HEK293T (cell line): Measurements from ENCODE around the gene PMVK.

Source experiments
- CTCF ChIA-PET: fragments of 350-600 bp; formaldehyde crosslinking; extraction: SDS; loops from one replicate; lab custom pipeline; 2021; ENCODE audit warnings: antibody characterized with exemption, inconsistent platforms; lab: Yijun Ruan, JAX
- POLR2A ChIA-PET: fragments of 350-600 bp; formaldehyde crosslinking; extraction: SDS; loops from one replicate; lab custom pipeline; 2020; ENCODE audit warnings: antibody characterized with exemption, inconsistent platforms; lab: Yijun Ruan, JAX
- DNase-seq: peaks from one replicate; pipeline ENCODE4 v3.0.0; 2012; ENCODE audit warnings: mixed read lengths; ENCODE audit errors: extremely low spot score
- ARNT ChIP-seq: fragments of 450-650 bp; IDR thresholded peaks from 2 replicates; pipeline ENCODE4 v1.6.1; 2017; ENCODE audit warnings: mild to moderate bottlenecking
- BHLHE40 ChIP-seq: fragments of 450-650 bp; IDR thresholded peaks from 2 replicates; pipeline ENCODE4 v1.6.1; 2016; ENCODE audit warnings: mild to moderate bottlenecking, moderate library complexity, borderline replicate concordance
- CTBP1 ChIP-seq: fragments of 450-650 bp; IDR thresholded peaks from 2 replicates; pipeline ENCODE4 v1.6.1; 2016; ENCODE audit warnings: borderline replicate concordance
- ELF4 ChIP-seq: fragments of 450-650 bp; IDR thresholded peaks from 2 replicates; pipeline ENCODE4 v1.6.1; 2017; ENCODE audit warnings: antibody characterized with exemption
- FOXA1 ChIP-seq: fragments of 450-650 bp; IDR thresholded peaks from 2 replicates; pipeline ENCODE4 v1.6.1; 2016; ENCODE audit warnings: mild to moderate bottlenecking
- FOXK2 ChIP-seq: fragments of 450-650 bp; IDR thresholded peaks from 2 replicates; pipeline ENCODE4 v1.6.1; 2016; ENCODE audit warnings: mild to moderate bottlenecking
- FOXM1 ChIP-seq: fragments of 450-650 bp; IDR thresholded peaks from 2 replicates; pipeline ENCODE4 v1.6.1; 2017; ENCODE audit warnings: mild to moderate bottlenecking, borderline replicate concordance
- HDGF ChIP-seq: fragments of 450-650 bp; IDR thresholded peaks from 2 replicates; pipeline ENCODE4 v1.6.1; 2017; ENCODE audit warnings: antibody characterized with exemption, borderline replicate concordance
- L3MBTL2 ChIP-seq: fragments of 450-650 bp; conservative IDR thresholded peaks from 2 replicates; pipeline ENCODE4 v1.6.1; 2016; ENCODE audit warnings: mild to moderate bottlenecking
- LEF1 ChIP-seq: fragments of 450-650 bp; IDR thresholded peaks from 2 replicates; pipeline ENCODE4 v1.6.1; 2017; ENCODE audit warnings: mild to moderate bottlenecking, borderline replicate concordance
- NFRKB ChIP-seq: fragments of 450-650 bp; IDR thresholded peaks from 2 replicates; pipeline ENCODE4 v1.6.1; 2016; ENCODE audit warnings: mild to moderate bottlenecking, moderate library complexity
- SP1 ChIP-seq: fragments of 450-650 bp; IDR thresholded peaks from 2 replicates; pipeline ENCODE4 v1.6.1; 2017
- SUZ12 ChIP-seq: fragments of 450-650 bp; IDR thresholded peaks from 2 replicates; pipeline ENCODE4 v1.6.1; 2016; ENCODE audit warnings: mild to moderate bottlenecking
- TARDBP ChIP-seq: fragments of 450-650 bp; IDR thresholded peaks from 2 replicates; pipeline ENCODE4 v1.6.1; 2016
- ZNF384 ChIP-seq: fragments of 450-650 bp; IDR thresholded peaks from 2 replicates; pipeline ENCODE4 v1.6.1; 2016
- TF ChIP-seq, protein P1 (sequence below): fragments of 450-650 bp; IDR thresholded peaks from 2 replicates; pipeline ENCODE4 v1.6.1; 2016

PMVK gene

DNA sequence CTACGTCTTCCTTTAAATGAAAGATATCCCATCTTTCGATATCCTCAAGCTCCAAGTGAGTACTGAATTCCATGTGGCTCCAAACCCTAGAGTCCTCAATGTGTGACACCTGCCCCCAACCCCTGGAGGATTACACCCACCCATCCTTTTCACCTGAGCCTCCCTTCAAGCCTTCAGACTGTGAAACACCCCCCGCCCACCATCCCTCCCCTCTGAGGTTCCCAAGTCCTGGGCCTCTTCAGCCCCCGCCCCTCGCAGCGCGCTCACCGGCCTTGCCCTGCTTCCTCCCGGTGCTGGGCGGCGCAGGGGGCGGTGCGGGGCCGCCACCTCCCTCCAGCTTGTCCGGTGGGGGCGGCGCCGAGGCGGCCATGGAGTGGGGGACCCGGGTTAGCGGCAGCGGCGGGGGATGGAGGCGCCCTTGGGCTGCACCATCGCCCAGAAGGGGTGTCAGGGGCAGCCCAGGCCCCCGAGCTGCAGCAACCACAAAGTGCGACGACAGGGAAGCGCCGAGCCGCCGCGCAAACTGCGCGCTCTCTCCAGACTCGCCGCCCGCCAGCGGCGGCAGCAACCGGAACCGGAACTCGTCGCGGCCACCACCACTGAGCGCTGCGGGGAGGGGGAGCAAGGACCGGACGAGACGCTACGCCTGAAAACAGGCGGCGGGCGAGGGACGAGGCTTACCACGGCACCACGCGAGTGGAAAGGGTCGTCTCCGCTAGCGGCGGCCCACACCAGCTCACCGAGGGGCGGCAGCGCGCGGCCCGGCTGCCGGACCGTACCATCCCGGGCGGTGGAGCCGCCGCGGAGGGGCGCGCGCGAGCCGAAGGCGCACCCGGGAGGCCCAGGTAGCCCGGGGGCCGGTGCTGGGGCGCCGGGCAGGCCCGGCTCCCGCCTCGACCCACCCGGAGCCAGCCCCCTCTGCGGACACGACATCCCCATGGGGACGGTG is 25.0 kb upstream of the PMVK start, which contains the start of gene PYGO2:
PYGO2 (minus strand) TSS at position 576 of the 949 bp plus-strand sequence; CDS start at position 370, 206 bp downstream.
- CTCF ChIA-PET = interaction anchor here (0.6 to 1.6 kb wide), 11 partner anchors 9 to 128 kb away, joined by 3 to 6 read pairs (median 4); partner anchors contain the start of genes PMVK and SHC1
- TF ChIP-seq ARNT (0 out of 2 replicates have a peak, but pooled peaks have one; percentile 34), ELF4 (peak; percentile 43; the same call in 1 of the 2 replicates), SUZ12 (no peak), L3MBTL2 (0 out of 2 replicates have a peak, but pooled peaks have one; percentile 41), ZNF384 (no peak), LEF1 (peak; percentile 66; the same call in 1 of the 2 replicates), HDGF (no peak), NFRKB (no peak), BHLHE40 (peak; percentile 52; the same call in 1 of the 2 replicates), FOXK2 (no peak), CTBP1 (no peak), FOXA1 (no peak), FOXM1 (peak; percentile 70; the same call in 1 of the 2 replicates), SP1 (no peak), TARDBP (no peak)
- TF ChIP-seq, protein P1, sequence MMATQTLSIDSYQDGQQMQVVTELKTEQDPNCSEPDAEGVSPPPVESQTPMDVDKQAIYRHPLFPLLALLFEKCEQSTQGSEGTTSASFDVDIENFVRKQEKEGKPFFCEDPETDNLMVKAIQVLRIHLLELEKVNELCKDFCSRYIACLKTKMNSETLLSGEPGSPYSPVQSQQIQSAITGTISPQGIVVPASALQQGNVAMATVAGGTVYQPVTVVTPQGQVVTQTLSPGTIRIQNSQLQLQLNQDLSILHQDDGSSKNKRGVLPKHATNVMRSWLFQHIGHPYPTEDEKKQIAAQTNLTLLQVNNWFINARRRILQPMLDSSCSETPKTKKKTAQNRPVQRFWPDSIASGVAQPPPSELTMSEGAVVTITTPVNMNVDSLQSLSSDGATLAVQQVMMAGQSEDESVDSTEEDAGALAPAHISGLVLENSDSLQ = no peak
- peak; percentile 87 for DNase-seq
- POLR2A ChIA-PET = interaction anchor here (0.6 to 4.8 kb wide), 25 partner anchors 10 to 124 kb away, joined by 3 to 59 read pairs (median 4); partner anchors contain the start of genes CKS1B, FLAD1, LENEP and PMVK

DNA sequence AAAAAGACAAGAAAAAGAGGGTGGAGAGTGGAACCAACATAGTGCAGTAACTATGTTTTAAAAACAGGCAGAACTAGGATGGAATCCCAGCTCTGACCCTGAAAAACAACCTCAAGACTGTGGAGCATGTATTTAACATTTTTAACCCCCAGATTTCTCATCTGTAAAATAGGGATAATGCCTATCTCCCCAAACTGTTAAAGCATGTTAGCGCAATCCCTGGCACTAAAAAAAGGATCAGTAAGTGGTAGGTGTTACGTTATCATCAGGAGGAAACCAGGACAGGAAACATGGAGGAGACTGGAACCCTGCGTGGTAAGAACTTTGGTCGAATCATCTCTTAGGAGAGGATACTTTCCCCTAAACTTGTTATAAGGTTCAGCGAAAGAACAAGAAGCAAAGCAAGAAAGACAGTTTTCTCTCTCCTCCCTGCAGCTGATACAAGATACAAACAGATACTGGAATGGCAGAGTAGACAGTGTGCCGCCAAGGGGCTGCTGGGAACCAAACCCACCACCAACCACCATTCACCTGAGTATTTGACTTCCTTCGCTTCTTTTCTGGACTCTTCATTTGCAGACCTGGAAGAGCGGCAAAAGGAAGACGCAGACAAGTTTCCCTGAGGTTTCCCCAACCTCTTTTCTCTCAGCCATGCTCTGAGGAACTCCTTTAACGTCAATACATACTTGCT is 24.1 kb upstream of the PMVK start:
- ChIA-PET CTCF (interaction anchor here (0.9 to 1.3 kb wide), 6 partner anchors 24 to 129 kb away, joined by 3 to 6 read pairs (median 3); partner anchors contain the start of gene PMVK), POLR2A (interaction anchor here (0.6 to 4.8 kb wide), 25 partner anchors 9 to 124 kb away, joined by 3 to 59 read pairs (median 4); partner anchors contain the start of genes CKS1B, FLAD1, LENEP and PMVK)
- DNase-seq = no peak
- TF ChIP-seq HDGF (no peak), L3MBTL2 (no peak)
- TF ChIP-seq, protein P1 = no peak

DNA sequence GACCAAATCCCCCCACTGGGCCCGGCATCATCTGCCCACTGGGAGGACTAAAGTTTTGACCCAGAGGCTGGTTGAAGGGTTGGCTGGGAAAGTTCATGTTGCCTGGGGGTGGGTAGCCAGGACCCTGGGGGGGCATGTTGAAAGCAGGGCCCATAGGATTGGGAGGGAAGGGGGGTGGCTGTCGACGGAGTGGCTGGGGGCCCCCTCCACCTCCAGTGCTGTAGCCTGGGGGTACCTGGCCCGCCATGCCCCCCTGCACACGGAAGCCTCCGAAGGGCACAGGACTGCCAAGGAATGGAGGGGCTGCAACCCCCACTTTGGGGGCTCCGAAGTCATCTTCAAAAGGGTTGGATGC is 22.9 kb upstream of the PMVK start:
- ChIA-PET CTCF (no interaction called here), POLR2A (interaction anchor here (1.2 to 4.8 kb wide), 2 partner anchors 13 to 23 kb away, joined by 4 to 59 read pairs; partner anchors contain the start of genes CKS1B, FLAD1 and SHC1)
- DNase-seq = no peak
- TF ChIP-seq LEF1 (no peak), BHLHE40 (no peak), HDGF (no peak), ARNT (no peak), SUZ12 (no peak), L3MBTL2 (no peak), FOXK2 (no peak), ELF4 (no peak), CTBP1 (no peak), NFRKB (no peak), FOXA1 (no peak), ZNF384 (no peak), FOXM1 (no peak), SP1 (no peak), TARDBP (no peak)
- TF ChIP-seq, protein P1 = no peak

DNA sequence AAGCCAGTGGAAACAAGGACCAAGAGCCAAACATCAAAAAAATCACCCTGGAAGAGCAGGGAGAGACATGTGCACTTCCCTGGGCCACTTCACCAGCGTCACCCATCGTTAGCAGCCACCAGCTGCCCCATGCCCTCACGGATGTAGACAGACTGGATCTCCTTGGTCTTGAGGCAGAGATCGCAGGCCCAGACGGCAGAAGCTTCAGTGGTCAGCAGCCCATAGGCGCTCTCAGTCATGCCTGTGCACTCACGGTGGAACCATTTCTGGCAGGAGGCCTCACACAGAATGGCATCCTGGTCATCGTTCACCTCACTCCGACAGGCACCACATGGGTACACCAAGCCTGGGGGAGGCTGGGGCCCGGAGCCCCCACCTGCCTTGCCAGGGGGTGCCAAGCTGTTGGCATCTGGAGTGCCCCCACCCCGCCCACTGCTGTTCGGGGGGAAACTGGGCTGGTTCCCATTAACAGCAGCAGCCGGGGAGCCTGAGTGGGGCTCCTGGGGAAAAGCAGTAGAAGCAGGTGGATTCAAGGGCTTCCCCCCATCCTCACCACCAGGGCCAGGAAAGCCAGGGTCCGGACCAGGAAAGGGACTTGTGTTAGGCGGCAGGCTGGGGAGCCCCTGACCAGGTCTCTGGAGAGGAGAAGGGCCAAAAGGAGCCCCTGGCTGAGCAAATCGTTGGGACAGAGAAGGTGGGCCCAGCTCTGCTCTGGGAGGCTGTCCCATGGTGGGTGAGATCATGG is 22.3 kb upstream of the PMVK start:
- DNase-seq = no peak
- CTCF ChIA-PET = no interaction called here
- POLR2A ChIA-PET = interaction anchor here (1.2 kb wide), 1 partner anchor 24 kb away, joined by 4 read pairs; the partner anchor contains the start of gene FLAD1
- no peak for TF ChIP-seq FOXA1
- TF ChIP-seq L3MBTL2 = no peak
- no peak for TF ChIP-seq CTBP1
- TF ChIP-seq NFRKB = no peak
- TF ChIP-seq, protein P1 = no peak
- no peak for TF ChIP-seq HDGF
- TF ChIP-seq ZNF384 = no peak
- TF ChIP-seq ARNT = no peak
- TF ChIP-seq FOXM1 = no peak
